ENCODE measurements around the gene PCDHGA3.
"Not testable (repeated sequence)": the region's sequence is repeated elsewhere in the genome, so short reads cannot be mapped to it uniquely, and the experiment has no call there.

Gene PCDHGA3

GRCh38 chr5:141383345-141383744 lies 39.7 kb downstream of the PCDHGA3 start:
- DNase-seq (ENCODE audit: low read depth) = no peak

- DNase-seq (ENCODE audit: low read depth) = no peak
These were observed 41.0 kb downstream of the PCDHGA3 start for GRCh38 chr5:141384471-141385267.

DNA sequence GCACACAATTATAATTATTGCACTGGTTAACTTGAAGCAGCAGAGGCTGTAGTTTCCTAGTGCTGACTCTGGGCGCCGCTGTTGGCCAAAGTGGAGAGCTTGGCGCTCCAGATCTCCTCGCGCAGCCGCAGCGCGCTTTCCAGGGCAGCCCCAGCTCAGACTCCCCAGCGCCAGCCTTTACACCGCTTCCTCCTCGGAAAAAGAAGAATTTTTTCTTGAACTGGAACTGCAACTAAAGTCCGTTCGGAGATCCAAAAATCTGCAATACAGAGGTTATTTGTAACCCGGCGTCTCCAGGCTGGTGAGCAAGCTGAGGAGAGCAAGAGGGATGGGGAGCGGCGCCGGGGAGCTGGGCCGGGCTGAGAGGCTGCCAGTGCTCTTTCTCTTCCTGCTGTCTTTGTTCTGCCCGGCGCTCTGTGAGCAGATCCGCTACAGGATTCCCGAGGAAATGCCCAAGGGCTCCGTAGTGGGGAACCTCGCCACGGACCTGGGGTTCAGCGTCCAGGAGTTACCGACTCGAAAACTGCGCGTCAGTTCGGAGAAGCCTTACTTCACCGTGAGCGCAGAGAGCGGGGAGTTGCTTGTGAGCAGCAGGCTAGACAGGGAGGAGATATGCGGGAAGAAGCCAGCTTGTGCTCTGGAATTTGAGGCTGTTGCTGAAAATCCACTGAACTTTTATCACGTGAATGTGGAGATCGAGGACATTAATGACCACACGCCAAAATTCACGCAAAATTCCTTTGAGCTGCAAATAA lies 44.1 kb downstream of the PCDHGA3 start, which contains the start of gene PCDHGB4:
Gene PCDHGB4, plus strand, starts transcription at position 142 of the 755 bp plus-strand sequence. Its CDS starts 187 bp downstream, at position 329.
- not testable (repeated sequence) for DNase-seq (ENCODE audit: low read depth)

DNA sequence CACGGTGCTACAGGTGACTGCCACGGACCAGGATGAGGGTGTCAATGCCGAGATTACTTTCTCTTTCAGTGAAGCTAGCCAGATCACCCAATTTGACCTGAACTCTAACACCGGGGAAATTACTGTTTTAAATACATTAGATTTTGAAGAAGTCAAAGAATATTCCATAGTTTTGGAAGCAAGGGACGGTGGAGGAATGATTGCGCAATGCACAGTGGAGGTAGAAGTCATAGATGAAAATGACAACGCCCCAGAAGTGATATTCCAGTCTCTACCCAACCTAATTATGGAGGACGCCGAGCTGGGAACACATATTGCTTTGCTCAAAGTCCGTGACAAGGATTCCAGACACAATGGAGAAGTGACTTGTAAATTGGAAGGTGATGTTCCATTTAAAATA lies 45.0 kb downstream of the PCDHGA3 start:
- no peak for DNase-seq (ENCODE audit: low read depth)

DNA sequence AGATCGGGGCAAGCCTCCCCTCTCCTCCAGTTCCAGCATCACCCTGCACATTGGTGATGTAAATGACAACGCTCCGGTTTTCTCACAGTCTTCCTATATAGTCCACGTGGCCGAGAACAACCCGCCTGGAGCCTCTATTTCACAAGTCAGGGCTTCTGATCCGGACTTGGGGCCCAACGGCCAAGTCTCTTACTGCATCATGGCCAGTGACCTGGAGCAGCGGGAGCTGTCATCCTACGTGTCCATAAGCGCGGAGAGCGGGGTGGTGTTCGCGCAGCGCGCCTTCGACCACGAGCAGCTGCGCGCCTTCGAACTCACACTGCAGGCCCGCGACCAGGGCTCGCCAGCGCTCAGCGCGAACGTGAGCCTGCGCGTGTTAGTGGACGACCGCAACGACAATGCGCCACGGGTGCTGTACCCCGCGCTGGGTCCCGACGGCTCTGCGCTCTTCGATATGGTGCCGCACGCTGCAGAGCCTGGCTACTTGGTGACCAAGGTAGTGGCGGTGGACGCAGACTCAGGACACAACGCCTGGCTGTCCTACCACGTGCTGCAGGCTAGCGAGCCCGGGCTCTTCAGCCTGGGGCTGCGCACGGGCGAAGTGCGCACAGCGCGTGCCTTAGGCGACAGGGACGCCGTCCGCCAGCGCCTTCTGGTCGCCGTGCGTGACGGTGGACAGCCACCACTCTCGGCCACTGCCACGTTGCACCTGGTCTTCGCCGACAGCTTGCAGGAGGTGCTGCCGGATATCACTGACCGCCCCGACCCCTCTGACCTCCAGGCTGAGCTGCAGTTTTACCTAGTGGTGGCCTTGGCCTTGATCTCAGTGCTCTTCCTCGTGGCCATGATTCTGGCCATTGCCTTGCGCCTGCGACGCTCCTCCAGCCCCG lies 45.8 kb downstream of the PCDHGA3 start:
- DNase-seq (ENCODE audit: low read depth) = no peak

DNA sequence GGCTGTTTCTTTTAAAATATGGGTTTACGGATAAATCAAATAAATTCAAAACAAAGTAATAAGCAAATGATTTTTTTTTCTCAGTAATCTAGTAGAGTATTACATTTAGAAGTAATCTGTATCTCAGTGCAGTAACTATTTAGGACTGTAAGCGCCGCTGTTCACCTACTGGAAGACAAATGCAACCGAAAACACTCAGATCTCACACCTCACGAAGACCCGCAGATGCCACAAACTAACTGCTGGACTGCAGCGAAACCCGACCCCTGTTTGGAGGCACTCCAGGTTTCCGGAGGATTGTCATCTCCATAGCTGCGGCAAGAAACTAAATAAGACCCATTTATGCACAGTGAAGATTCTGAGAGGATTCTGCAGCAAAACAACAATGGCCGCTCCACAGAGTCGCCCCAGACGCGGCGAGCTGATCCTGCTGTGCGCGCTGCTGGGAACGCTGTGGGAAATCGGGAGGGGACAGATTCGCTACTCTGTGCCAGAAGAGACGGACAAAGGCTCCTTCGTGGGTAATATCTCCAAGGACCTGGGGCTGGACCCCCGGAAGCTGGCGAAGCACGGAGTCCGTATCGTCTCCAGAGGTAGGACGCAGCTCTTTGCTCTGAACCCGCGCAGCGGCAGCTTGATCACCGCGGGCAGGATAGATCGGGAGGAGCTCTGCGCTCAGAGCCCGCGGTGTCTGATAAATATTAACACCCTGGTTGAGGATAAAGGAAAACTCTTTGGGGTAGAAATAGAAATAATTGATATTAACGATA lies 49.0 kb downstream of the PCDHGA3 start, which contains the start of gene PCDHGA8:
Gene PCDHGA8, plus strand, starts transcription at position 205 of the 770 bp plus-strand sequence. Its CDS starts 181 bp downstream, at position 386.
- no peak for DNase-seq (ENCODE audit: low read depth)

- no peak for DNase-seq (ENCODE audit: low read depth)
These were observed 49.6 kb downstream of the PCDHGA3 start for GRCh38 chr5:141393267-141393666.

DNA sequence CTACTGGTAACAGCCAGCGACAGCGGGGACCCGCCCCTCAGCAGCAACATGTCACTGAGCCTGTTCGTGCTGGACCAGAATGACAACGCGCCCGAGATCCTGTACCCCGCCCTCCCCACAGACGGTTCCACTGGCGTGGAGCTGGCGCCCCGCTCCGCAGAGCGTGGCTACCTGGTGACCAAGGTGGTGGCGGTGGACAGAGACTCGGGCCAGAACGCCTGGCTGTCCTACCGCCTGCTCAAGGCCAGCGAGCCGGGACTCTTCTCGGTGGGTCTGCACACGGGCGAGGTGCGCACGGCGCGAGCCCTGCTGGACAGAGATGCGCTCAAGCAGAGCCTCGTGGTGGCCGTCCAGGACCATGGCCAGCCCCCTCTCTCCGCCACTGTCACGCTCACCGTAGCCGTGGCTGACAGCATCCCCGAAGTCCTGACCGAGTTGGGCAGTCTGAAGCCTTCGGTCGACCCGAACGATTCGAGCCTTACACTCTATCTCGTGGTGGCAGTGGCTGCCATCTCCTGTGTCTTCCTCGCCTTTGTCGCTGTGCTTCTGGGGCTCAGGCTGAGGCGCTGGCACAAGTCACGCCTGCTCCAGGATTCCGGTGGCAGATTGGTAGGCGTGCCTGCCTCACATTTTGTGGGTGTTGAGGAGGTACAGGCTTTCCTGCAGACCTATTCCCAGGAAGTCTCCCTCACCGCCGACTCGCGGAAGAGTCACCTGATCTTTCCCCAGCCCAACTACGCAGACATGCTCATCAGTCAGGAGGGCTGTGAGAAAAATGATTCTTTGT lies 51.0 kb downstream of the PCDHGA3 start:
- DNase-seq (ENCODE audit: low read depth) = not testable (repeated sequence)
